SU-DHL-6 (cell line): Measurements from ENCODE around the gene LVRN.
A peak's percentile ranks its signal among the peaks of the same experiment; 100 is the strongest.

Source experiments
- H2AFZ ChIP-seq: fragments of 200-600 bp; sonication (generic); 2 replicates; pipeline ENCODE4 v1.6.1; 2014; ENCODE audit warnings: low read depth, mild to moderate bottlenecking, moderate library complexity, mixed read lengths, antibody characterized with exemption, low read length; ENCODE audit not compliant: severe bottlenecking
- H3F3A ChIP-seq: fragments of 200-600 bp; shearing (Covaris generic); 2 replicates; pipeline ENCODE4 v1.6.0; 2016; ENCODE audit warnings: antibody characterized with exemption, mild to moderate bottlenecking; ENCODE audit not compliant: insufficient read depth
- H3K27ac ChIP-seq: fragments of 200-600 bp; sonication (generic); 2 replicates; pipeline ENCODE4 v1.5.1; 2016; ENCODE audit warnings: low read depth, mild to moderate bottlenecking, low read length, moderate library complexity, mixed read lengths
- H3K27me3 ChIP-seq: fragments of 200-600 bp; sonication (generic), shearing (Covaris generic); 2 replicates; pipeline ENCODE4 v1.6.0; 2014; ENCODE audit warnings: mild to moderate bottlenecking, low read length
- H3K36me3 ChIP-seq: fragments of 200-600 bp; sonication (generic); 2 replicates; pipeline ENCODE4 v1.6.1; 2014; ENCODE audit warnings: mild to moderate bottlenecking, low read length, mixed read lengths
- H3K4me2 ChIP-seq: fragments of 300-600, 200-600 bp; shearing (Covaris generic), sonication (generic); 2 replicates; pipeline ENCODE4 v1.6.0; 2014; ENCODE audit warnings: low read length, low read depth, mild to moderate bottlenecking; ENCODE audit not compliant: poor library complexity, severe bottlenecking
- H3K4me3 ChIP-seq: fragments of 200-600 bp; sonication (generic); 2 replicates; pipeline ENCODE4 v1.5.1; 2014; ENCODE audit warnings: antibody characterized with exemption, low read length, mild to moderate bottlenecking, mixed read lengths; ENCODE audit not compliant: insufficient read depth, poor library complexity, severe bottlenecking
- H3K79me2 ChIP-seq: fragments of 200-600 bp; sonication (generic); 2 replicates; pipeline ENCODE4 v1.6.1; 2014; ENCODE audit warnings: mild to moderate bottlenecking, low read length, moderate library complexity; ENCODE audit not compliant: insufficient read depth
- H3K9ac ChIP-seq: fragments of 200-600 bp; sonication (generic); 2 replicates; pipeline ENCODE4 v1.7.0; 2014; ENCODE audit warnings: mild to moderate bottlenecking, low read length
- H3K9me2 ChIP-seq: fragments of 200-600 bp; sonication (generic); replicated peaks from 2 replicates; pipeline ENCODE4 v1.6.1; 2014; ENCODE audit warnings: low read length; ENCODE audit not compliant: insufficient read depth
- H3K9me3 ChIP-seq: fragments of 200-600 bp; sonication (generic); 2 replicates; pipeline ENCODE4 v1.6.1; 2014; ENCODE audit warnings: low read length, mixed read lengths; ENCODE audit not compliant: insufficient read depth
- H4K20me1 ChIP-seq: fragments of 200-600 bp; sonication (generic); 2 replicates; pipeline ENCODE4 v1.6.1; 2014; ENCODE audit warnings: low read depth, mild to moderate bottlenecking, antibody characterized with exemption, low read length, moderate library complexity, mixed read lengths
- EZH2phosphoT487 ChIP-seq: fragments of 200-600 bp; sonication (generic), shearing (Covaris generic); conservative IDR thresholded peaks from 2 replicates; pipeline ENCODE4 v1.6.1; 2018; ENCODE audit warnings: mild to moderate bottlenecking, antibody characterized with exemption, low read length, moderate library complexity, mixed read lengths
- TF ChIP-seq, protein P1 (sequence below): fragments of 200-600 bp; sonication (generic); IDR thresholded peaks from one replicate; pipeline ENCODE4 v1.5.1; 2017; ENCODE audit warnings: antibody characterized with exemption, mild to moderate bottlenecking, low read length, moderate library complexity; ENCODE audit not compliant: insufficient read depth, poor library complexity, severe bottlenecking

The LVRN gene

DNA sequence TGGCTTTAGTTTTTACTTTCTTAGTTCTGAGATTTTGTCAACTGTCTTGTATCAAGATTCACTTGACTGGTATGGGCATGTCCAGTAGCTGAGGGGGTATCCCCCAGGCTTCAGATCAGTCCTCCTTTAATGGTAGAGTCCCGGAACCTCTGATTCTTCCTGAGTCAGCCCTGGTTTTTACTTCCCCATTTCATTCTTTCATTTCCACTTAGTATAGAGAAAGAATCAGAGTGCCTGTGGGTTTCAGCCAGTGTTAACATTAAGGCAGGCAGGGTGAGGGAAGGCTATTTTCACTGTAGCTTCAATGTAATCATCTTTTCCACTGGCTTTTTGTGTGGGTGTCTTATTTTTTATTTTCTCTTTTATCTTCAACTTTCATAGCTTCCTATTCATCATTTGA is 114.2 kb downstream of the LVRN start:
- H3K9ac ChIP-seq = peak overlapping the region; percentile 14; the same call in 1 of the 2 replicates
- TF ChIP-seq, protein P1, sequence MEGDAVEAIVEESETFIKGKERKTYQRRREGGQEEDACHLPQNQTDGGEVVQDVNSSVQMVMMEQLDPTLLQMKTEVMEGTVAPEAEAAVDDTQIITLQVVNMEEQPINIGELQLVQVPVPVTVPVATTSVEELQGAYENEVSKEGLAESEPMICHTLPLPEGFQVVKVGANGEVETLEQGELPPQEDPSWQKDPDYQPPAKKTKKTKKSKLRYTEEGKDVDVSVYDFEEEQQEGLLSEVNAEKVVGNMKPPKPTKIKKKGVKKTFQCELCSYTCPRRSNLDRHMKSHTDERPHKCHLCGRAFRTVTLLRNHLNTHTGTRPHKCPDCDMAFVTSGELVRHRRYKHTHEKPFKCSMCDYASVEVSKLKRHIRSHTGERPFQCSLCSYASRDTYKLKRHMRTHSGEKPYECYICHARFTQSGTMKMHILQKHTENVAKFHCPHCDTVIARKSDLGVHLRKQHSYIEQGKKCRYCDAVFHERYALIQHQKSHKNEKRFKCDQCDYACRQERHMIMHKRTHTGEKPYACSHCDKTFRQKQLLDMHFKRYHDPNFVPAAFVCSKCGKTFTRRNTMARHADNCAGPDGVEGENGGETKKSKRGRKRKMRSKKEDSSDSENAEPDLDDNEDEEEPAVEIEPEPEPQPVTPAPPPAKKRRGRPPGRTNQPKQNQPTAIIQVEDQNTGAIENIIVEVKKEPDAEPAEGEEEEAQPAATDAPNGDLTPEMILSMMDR = no peak
- no peak for TF ChIP-seq EZH2phosphoT487

More for the DNA sequence above, 114.2 kb downstream of the LVRN start:
- H3K27me3 ChIP-seq = no peaks in the 10 kb centered on the region
- no peak overlapping the region for H3K4me3 ChIP-seq
- H3K4me2 ChIP-seq = peak overlapping the region; percentile 35
- 0 out of 2 replicates have a peak overlapping the region, but pooled peaks have one; percentile 1 for H3K27ac ChIP-seq
- no peaks in the 10 kb centered on the region for H3K9me3 ChIP-seq
- H3F3A ChIP-seq = peaks cover 4% of the 10 kb centered on the region; the same call in 1 of the 2 replicates
- no peaks in the 10 kb centered on the region for H4K20me1 ChIP-seq
- H2AFZ ChIP-seq = peak overlapping the region; percentile 20
- H3K79me2 ChIP-seq = no peaks in the 10 kb centered on the region
- no peaks in the 10 kb centered on the region for H3K9me2 ChIP-seq
- no peaks in the 10 kb centered on the region for H3K36me3 ChIP-seq
